DND-41 (cell line): Measurements from ENCODE around the gene TRIM15.

Experiments
- EZH2 ChIP-seq: IDR thresholded peaks from 3 replicates; pipeline ENCODE4 v1.6.1; 2012; ENCODE audit warnings: borderline replicate concordance, low read depth, mild to moderate bottlenecking, moderate library complexity, low read length, inconsistent platforms; ENCODE audit not compliant: severe bottlenecking
- TF ChIP-seq, protein P1 (sequence below): IDR thresholded peaks from 2 replicates; pipeline ENCODE4 v1.5.1; 2012; ENCODE audit warnings: borderline replicate concordance, low read length, moderate library complexity, mild to moderate bottlenecking; ENCODE audit not compliant: poor library complexity, severe bottlenecking; ENCODE audit errors: extremely low read depth

DNA sequence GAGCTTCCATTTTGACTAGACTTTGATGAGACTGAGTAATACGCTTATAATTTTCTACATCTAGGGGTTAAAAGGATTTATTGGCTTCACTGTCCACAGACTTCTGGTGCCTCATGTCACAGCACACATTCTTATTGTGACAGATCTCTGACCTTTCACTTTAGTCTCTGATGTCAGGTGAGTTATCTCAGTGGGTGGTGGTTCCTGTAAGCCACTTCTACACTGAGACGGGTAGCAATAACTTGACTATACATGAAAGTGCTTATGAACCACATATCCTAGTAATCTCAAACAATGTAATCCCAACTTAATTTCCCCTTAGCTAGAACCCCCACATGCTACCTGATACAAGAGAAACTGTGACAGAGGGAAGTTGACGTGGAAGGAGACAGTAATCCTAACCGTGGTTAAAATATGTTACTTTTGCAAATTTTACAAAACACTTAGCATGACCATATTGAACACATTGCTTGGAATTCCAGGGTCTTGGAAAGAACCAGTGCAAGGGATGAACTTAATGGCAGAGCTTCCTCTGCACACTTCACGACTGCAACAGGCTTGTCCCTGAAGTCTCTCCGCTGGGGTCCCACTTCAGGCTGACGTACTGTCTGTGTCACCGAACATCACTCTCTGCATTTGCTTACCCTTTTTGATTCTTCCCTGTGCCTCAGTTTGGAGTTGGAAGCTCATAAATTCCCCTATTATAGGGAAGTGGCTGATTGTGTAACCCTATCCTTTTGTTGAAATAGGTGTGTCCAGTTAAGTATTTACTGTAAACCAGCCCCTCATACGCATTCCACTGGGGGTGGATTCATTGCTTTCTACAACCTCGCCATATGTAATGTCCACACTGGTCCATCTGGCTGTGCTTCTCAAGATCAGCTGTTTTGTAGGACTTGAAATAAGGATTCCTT lies 33.8 kb upstream of the TRIM15 start:
- TF ChIP-seq, protein P1, sequence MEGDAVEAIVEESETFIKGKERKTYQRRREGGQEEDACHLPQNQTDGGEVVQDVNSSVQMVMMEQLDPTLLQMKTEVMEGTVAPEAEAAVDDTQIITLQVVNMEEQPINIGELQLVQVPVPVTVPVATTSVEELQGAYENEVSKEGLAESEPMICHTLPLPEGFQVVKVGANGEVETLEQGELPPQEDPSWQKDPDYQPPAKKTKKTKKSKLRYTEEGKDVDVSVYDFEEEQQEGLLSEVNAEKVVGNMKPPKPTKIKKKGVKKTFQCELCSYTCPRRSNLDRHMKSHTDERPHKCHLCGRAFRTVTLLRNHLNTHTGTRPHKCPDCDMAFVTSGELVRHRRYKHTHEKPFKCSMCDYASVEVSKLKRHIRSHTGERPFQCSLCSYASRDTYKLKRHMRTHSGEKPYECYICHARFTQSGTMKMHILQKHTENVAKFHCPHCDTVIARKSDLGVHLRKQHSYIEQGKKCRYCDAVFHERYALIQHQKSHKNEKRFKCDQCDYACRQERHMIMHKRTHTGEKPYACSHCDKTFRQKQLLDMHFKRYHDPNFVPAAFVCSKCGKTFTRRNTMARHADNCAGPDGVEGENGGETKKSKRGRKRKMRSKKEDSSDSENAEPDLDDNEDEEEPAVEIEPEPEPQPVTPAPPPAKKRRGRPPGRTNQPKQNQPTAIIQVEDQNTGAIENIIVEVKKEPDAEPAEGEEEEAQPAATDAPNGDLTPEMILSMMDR = no peak
- TF ChIP-seq EZH2 = no peak
